H1 (cell line): ENCODE measurements around the gene SLAIN2. TPM values are rescaled to one million over a fixed set of nuclear protein-coding genes. Genes with fewer than 3 reads are reported as not detected.

Source experiments
- ASH2L ChIP-seq: fragments of 200-600, 300-600 bp; sonication (generic); IDR thresholded peaks from one replicate; pipeline ENCODE4 v1.7.1; 2017; ENCODE audit warnings: low read length
- BCL11A ChIP-seq, 2 experiments: IDR thresholded peaks; one replicate each; pipeline ENCODE4 v1.6.1; 2011; ENCODE audit warnings: low read depth in 2 of 2, low read length in 2 of 2, mild to moderate bottlenecking in 2 of 2
- CBX5 ChIP-seq: fragments of 300-800, 300-1000 bp; sonication (generic); IDR thresholded peaks from 2 replicates; pipeline ENCODE4 v1.7.1; 2016; ENCODE audit warnings: antibody characterized with exemption, low read length, low read depth
- CHD2 ChIP-seq: IDR thresholded peaks from 2 replicates; pipeline ENCODE4 v1.6.1; 2012; ENCODE audit warnings: low read length, improper control_type of control experiment
- CHD7 ChIP-seq: fragments of 300-600 bp; sonication (generic); IDR thresholded peaks from 2 replicates; pipeline ENCODE4 v1.7.1; 2012; ENCODE audit warnings: low read length, moderate library complexity, mild to moderate bottlenecking, inconsistent platforms; ENCODE audit not compliant: insufficient replicate concordance
- KDM4A ChIP-seq: IDR thresholded peaks from one replicate; pipeline ENCODE4 v1.7.1; 2012; ENCODE audit warnings: low read depth, mild to moderate bottlenecking, moderate library complexity, low read length, inconsistent platforms; ENCODE audit not compliant: severe bottlenecking
- NRF1 ChIP-seq: IDR thresholded peaks from 2 replicates; pipeline ENCODE4 v1.6.1; 2011; ENCODE audit warnings: mild to moderate bottlenecking, low read depth, low read length, improper control_type of control experiment
- RFX5 ChIP-seq: IDR thresholded peaks from 2 replicates; pipeline ENCODE4 v1.6.1; 2011; ENCODE audit warnings: low read depth, low read length, improper control_type of control experiment, borderline replicate concordance
- RXRA ChIP-seq: IDR thresholded peaks from 2 replicates; pipeline ENCODE4 v1.6.1; 2011; ENCODE audit warnings: low read depth, mild to moderate bottlenecking, low read length, moderate library complexity; ENCODE audit not compliant: insufficient read depth
- SAP30 ChIP-seq: fragments of 300-600 bp; sonication (generic); IDR thresholded peaks from 2 replicates; pipeline ENCODE4 v1.7.1; 2012; ENCODE audit warnings: low read length, moderate library complexity, mild to moderate bottlenecking, inconsistent platforms; ENCODE audit not compliant: insufficient read depth, insufficient replicate concordance
- SIN3A ChIP-seq, 2 experiments: IDR thresholded peaks in 1 of 2; conservative IDR thresholded peaks in 1 of 2; 2 replicates each; pipeline ENCODE4 v1.6.1; 2011 to 2012; ENCODE audit warnings: low read length in 2 of 2, improper control_type of control experiment in 1 of 2, low read depth in 1 of 2, mild to moderate bottlenecking in 1 of 2
- SP4 ChIP-seq: IDR thresholded peaks from 2 replicates; pipeline ENCODE4 v1.6.1; 2012; ENCODE audit warnings: low read length, inconsistent platforms
- polyA plus RNA-seq, 7 experiments: library from polyadenylated mRNA; depleted of rRNA in 3 of 7; stranded (reverse) in 5 of 7; unstranded in 2 of 7; fragments of >200 nt in 5 of 7; fragments of 200-250 nt in 2 of 7; gene quantifications; 1 replicate in 5 of 7; 2 replicates in 1 of 7; 4 replicates in 1 of 7; pipeline versions ENCODE4 v1.2.1 to v1.2.3, GENCODE V29; 2011 to 2013; ENCODE audit warnings: missing spikeins in 2 of 7, mixed read lengths in 2 of 7
- total RNA-seq: library from RNA; stranded (reverse); fragmentation: NEBNext Ultra II Directional; extraction: Animal tissue kit (Norgen Biotek cat#: 25700); gene quantifications from 2 replicates; pipeline ENCODE4 v1.2.1, GENCODE V29; 2021

The SLAIN2 gene
- total and polyA plus RNA-seq, 2 of the 8 experiments (the other 6 are each of a cell fraction or from before 2014, with no cell fraction given) = 8.2 to 40.0 TPM

GRCh38 chr4:48431401-48431800 lies 90.1 kb downstream of the SLAIN2 start (continued):
- TF ChIP-seq CHD7 (no peak), RXRA (no peak), CHD2 (no peak), NRF1 (no peak), SIN3A (conservative IDR thresholded peaks at IDR 0.05 in 1 of 2, IDR thresholded peaks at IDR 0.05 in 1 of 2; ENCODE audit: low read depth in 1 of 2, low read length in 2 of 2) (no peak), RFX5 (no peak), ASH2L (no peak), CBX5 (no peak), SP4 (no peak), KDM4A (no peak), SAP30 (no peak), BCL11A (IDR thresholded peaks at IDR 0.05; ENCODE audit: low read depth in 2 of 2, low read length in 2 of 2) (no peak)
